GM19025 (cell line): ENCODE data around the gene POU4F3.

ENCODE experiments used
- ATAC-seq: cut with Tn5 transposase; IDR thresholded peaks from one replicate; pipeline ENCODE4 v1.9.1; 2021; ENCODE audit warnings: mild to moderate bottlenecking, low read depth, moderate library complexity; ENCODE audit not compliant: unreplicated experiment

Gene POU4F3

DNA sequence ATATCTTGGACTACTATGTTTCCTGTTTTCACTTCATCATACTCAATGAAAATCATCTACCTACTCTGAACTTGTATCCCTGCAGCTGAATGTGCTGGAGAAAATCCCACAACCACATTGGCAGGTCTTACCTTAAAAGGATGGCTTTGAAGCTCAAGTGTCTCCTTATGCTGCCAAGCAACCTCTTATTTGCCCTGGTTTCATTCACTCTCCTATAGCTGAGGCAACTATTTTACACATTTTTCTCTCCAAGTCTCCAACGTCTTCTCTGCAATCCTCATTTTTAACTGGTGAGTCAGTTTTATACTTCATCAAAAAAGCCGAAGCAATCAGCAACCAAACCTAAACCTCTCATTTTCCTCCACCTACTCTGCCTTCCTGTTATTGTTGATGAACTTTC lies 49.7 kb downstream of the POU4F3 start:
- ATAC-seq, result no peak

DNA sequence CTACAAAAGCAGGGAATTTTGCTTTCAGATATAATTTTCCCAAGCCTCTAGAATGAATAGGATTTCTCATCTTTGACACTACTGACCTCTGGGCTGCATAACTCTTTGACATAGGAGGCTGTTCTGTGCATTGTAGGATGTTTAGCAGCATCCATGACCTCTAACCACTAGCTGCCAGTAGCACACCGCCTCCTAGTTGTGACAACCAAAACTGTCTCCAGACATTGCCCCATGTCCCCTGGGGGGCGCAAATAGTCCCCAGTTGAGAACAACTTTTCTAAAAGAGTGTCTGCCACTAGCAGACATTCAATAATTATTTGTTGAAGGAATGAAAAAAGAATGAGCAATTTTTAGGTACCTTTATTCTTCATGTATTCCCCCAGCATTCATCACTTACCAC lies 51.8 kb downstream of the POU4F3 start:
- ATAC-seq, result no peak
